Testis (tissue), 3 donors: ENCODE measurements around the gene ADAMTS18. TPM values are rescaled to one million over a fixed set of nuclear protein-coding genes. Genes with fewer than 3 reads are reported as not detected.

ENCODE experiments used
- DNase-seq: peaks from one replicate; pipeline ENCODE4 v3.0.0-alpha.2; 2019
- H3K27ac ChIP-seq, 2 donors: fragments of 200-600 bp; sonication (generic); one replicate each; pipeline ENCODE4 v1.5.1; 2019
- H3K27me3 ChIP-seq: fragments of 200-600 bp; sonication (generic); one replicate; pipeline ENCODE4 v1.5.1; 2019
- H3K36me3 ChIP-seq: fragments of 200-600 bp; sonication (generic); one replicate; pipeline ENCODE4 v1.5.1; 2017; ENCODE audit warnings: low read depth; ENCODE audit errors: missing control alignments
- H3K4me1 ChIP-seq: fragments of 200-600 bp; sonication (generic); one replicate; pipeline ENCODE4 v1.5.1; 2019
- H3K4me3 ChIP-seq, 2 donors: fragments of 200-600 bp; sonication (generic); one replicate each; pipeline ENCODE4 v1.5.1; 2017 to 2019
- H3K9me3 ChIP-seq: fragments of 200-600 bp; sonication (generic); one replicate; pipeline ENCODE4 v1.5.1; 2017
- POLR2A ChIP-seq: fragments of 450-650 bp; IDR thresholded peaks from one replicate; pipeline ENCODE4 v1.6.1; 2017; ENCODE audit warnings: antibody characterized with exemption, mild to moderate bottlenecking, moderate library complexity
- WGBS, 2 donors: methylation state at CpG; one replicate each; pipeline ENCODE4 v1.1.5; 2018; 5-methylcytosine and 5-hydroxymethylcytosine counted together
- intact Hi-C: fragments of 100-400 bp; cut with DNase I; formaldehyde crosslinking; loops from one replicate; pipeline ENCODE4 v1.15.1; 2023; ENCODE audit warnings: low total_unique reads
- polyA plus RNA-seq: library from polyadenylated mRNA; stranded (reverse); fragments of 350-450 nt; fragmentation: Illumina TruSeq; extraction: RNeasy Lipid Tissue Mini Kit (QIAGEN cat#74804); gene quantifications from one replicate; pipeline ENCODE4 v1.2.3, GENCODE V29; 2014; ENCODE audit warnings: low read depth, low replicate concordance; ENCODE audit not compliant: insufficient read depth
- total RNA-seq, 2 donors: library from RNA; depleted of rRNA; stranded (reverse); fragments of >200 nt; gene quantifications; one replicate each; pipeline ENCODE4 v1.2.3, GENCODE V29; 2016
- TF ChIP-seq, protein P1 (sequence below), 3 experiments: fragments of 450-650 bp in 2 of 3; fragments of 200-600 bp in 1 of 3; sonication (generic) in 1 of 3; IDR thresholded peaks; one replicate each; pipeline ENCODE4 v1.5.1; 2016 to 2019; ENCODE audit warnings: antibody characterized with exemption in 3 of 3, mild to moderate bottlenecking in 2 of 3, moderate library complexity in 1 of 3

Gene ADAMTS18
- total and polyA plus RNA-seq, 3 donors from 2014 or later = 0.65 to 3.4 (median 1.1) TPM

DNA sequence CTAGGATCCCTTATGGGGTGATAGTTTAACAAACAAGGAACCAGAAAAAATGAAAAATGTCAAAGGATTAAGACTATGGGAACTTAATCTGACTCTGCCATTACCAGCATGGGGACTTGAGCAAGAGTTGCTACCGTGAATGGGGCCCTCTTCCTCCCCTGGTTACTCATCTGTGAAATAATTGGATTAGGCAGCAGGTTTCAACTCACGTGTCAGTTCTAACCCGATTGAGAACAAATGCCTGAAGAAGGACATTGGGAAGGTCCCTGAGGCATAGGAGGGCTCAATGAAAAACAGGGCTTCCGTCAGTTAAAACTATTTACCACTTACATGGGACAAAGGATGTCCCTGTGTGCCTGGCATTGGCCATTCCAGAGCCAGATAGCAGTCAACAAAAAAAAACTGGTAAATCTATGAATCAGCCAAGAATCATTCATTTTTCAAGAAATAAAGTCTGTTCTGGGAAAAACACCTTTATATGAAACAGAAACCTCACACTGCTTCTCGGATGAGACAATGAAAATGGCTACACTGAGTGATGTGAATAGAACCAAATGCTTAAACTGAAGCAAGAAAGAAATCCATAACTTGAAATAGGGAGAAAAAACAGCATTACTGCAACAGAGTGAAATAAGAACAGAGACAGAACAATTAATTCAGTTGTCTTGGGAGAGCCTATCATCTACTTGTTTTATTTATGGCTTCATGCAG is 104.3 kb downstream of the ADAMTS18 start:
- TF ChIP-seq, protein P1, sequence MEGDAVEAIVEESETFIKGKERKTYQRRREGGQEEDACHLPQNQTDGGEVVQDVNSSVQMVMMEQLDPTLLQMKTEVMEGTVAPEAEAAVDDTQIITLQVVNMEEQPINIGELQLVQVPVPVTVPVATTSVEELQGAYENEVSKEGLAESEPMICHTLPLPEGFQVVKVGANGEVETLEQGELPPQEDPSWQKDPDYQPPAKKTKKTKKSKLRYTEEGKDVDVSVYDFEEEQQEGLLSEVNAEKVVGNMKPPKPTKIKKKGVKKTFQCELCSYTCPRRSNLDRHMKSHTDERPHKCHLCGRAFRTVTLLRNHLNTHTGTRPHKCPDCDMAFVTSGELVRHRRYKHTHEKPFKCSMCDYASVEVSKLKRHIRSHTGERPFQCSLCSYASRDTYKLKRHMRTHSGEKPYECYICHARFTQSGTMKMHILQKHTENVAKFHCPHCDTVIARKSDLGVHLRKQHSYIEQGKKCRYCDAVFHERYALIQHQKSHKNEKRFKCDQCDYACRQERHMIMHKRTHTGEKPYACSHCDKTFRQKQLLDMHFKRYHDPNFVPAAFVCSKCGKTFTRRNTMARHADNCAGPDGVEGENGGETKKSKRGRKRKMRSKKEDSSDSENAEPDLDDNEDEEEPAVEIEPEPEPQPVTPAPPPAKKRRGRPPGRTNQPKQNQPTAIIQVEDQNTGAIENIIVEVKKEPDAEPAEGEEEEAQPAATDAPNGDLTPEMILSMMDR (IDR thresholded peaks at IDR 0.05) = no peak
- TF ChIP-seq POLR2A = no peak
- H3K9me3 ChIP-seq = no peaks in the 10 kb centered on the region
- H3K27me3 ChIP-seq = no peaks in the 10 kb centered on the region
- H3K4me3 ChIP-seq = no peak overlapping the region
- no peak for DNase-seq
- H3K4me1 ChIP-seq = no peaks in the 10 kb centered on the region
- no peak overlapping the region for H3K27ac ChIP-seq
- no peaks in the 10 kb centered on the region for H3K36me3 ChIP-seq
- 62 to 70% methylated on average over 5 of the region's 5 CpGs for WGBS, 2 donors
- intact Hi-C loops = no loop called here

DNA sequence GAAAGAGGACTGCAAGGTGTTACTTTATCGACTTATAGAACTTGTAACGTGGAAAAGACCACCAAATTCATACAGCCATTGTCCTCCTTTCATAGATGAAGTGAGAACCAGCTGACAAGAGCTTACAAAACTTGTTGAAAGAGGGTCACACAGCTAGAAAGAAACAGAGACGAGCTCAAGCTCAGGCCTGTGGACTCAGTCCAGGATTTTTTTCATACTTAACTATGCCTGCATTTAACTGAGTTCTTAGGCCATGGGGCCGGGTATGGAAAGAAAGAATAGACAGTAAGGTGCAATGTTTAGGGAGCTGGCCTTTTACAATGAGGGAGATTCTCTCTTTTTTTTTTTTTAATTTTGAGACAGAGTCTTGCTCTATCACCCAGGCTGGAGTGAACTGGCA is 106.1 kb downstream of the ADAMTS18 start:
- Histone ChIP-seq H3K4me3 (no peak overlapping the region), H3K27me3 (no peaks in the 10 kb centered on the region), H3K27ac (no peak overlapping the region), H3K36me3 (no peaks in the 10 kb centered on the region), H3K4me1 (no peaks in the 10 kb centered on the region), H3K9me3 (no peaks in the 10 kb centered on the region)
- DNase-seq = no peak
- TF ChIP-seq, protein P1 (IDR thresholded peaks at IDR 0.05) = no peak
- TF ChIP-seq POLR2A = no peak
- intact Hi-C loops = no loop called here
- WGBS, 2 donors = 68 to 75% methylated on average over 4 of the region's 4 CpGs

- H3K36me3 ChIP-seq = no peaks in the 10 kb centered on the region
- no peak overlapping the region for H3K27ac ChIP-seq
- TF ChIP-seq POLR2A = no peak
- TF ChIP-seq, protein P1 (IDR thresholded peaks at IDR 0.05) = no peak
- H3K9me3 ChIP-seq = no peaks in the 10 kb centered on the region
- H3K4me3 ChIP-seq = no peak overlapping the region
- no peaks in the 10 kb centered on the region for H3K4me1 ChIP-seq
- intact Hi-C loops = no loop called here
- no peak for DNase-seq
- WGBS, 2 donors = 68 to 78% methylated on average over 7 of the region's 7 CpGs
- H3K27me3 ChIP-seq = no peaks in the 10 kb centered on the region
These were observed 106.6 kb downstream of the ADAMTS18 start for GRCh38 chr16:77328274-77328673.

GRCh38 chr16:77327717-77328116 is 107.1 kb downstream of the ADAMTS18 start:
- H3K27ac ChIP-seq = no peak overlapping the region
- intact Hi-C loops = no loop called here
- TF ChIP-seq POLR2A = no peak
- TF ChIP-seq, protein P1 (IDR thresholded peaks at IDR 0.05) = no peak
- H3K36me3 ChIP-seq = no peaks in the 10 kb centered on the region
- H3K4me1 ChIP-seq = no peaks in the 10 kb centered on the region
- WGBS, 2 donors = 88 to 89% methylated on average over 2 of the region's 2 CpGs
- H3K9me3 ChIP-seq = no peaks in the 10 kb centered on the region
- H3K4me3 ChIP-seq = no peak overlapping the region
- no peak for DNase-seq
- no peaks in the 10 kb centered on the region for H3K27me3 ChIP-seq

DNA sequence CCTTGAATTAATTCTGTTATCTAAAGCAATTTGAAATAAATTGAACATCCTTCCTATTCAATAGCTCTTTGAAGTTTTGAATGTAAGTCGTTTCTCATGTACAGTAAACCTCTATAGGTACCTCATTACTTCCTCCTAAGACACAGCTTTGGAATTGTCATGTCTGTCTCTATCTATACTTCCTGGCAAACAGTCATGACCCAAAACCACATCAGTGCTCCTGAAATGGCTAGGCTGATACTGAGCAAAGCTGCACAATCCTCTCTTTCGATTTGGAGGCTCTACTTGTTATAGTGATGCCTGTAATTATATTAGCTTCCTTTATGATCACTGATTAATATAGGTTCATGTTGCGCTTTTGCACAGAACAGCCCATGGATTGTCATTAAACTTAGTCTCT is 110.1 kb downstream of the ADAMTS18 start:
- 76 to 86% methylated on average over 3 of the region's 3 CpGs for WGBS, 2 donors
- TF ChIP-seq, protein P1 (IDR thresholded peaks at IDR 0.05) = no peak
- TF ChIP-seq POLR2A = no peak
- intact Hi-C loops = no loop called here

More for the DNA sequence above, 110.1 kb downstream of the ADAMTS18 start:
- no peaks in the 10 kb centered on the region for H3K9me3 ChIP-seq
- H3K36me3 ChIP-seq = no peaks in the 10 kb centered on the region
- H3K4me3 ChIP-seq = no peak overlapping the region
- no peak overlapping the region for H3K27ac ChIP-seq
- no peak for DNase-seq
- H3K27me3 ChIP-seq = no peaks in the 10 kb centered on the region
- no peaks in the 10 kb centered on the region for H3K4me1 ChIP-seq
